HTR-8/SVneo (cell line): Measurements from ENCODE around the gene FRMD3.
A peak's percentile ranks its signal among the peaks of the same experiment; 100 is the strongest.

Experiments used
- DNase-seq: peaks from one replicate; pipeline ENCODE4 v3.0.0; 2011; ENCODE audit warnings: low spot score, mixed read lengths; ENCODE audit not compliant: insufficient read length
- FAIRE-seq: peaks from 2 replicates; lab custom pipeline; 2011; peaks lifted over from hg19 to GRCh38; lab: Jason Lieb, UNC

Gene FRMD3

GRCh38 chr9:83538172-83538889, at the start of gene FRMD3:
Gene FRMD3 (minus strand): TSS chr9:83538401. CDS start chr9:83538231, 170 bp downstream.
- DNase-seq (peak; percentile 52), FAIRE-seq (no peak)

GRCh38 chr9:83584995-83585394, 46.8 kb upstream of the FRMD3 start:
- DNase-seq (no peak), FAIRE-seq (no peak)

- no peak for FAIRE-seq
- peak; percentile 28 for DNase-seq
These were observed 45.2 kb upstream of the FRMD3 start for GRCh38 chr9:83583151-83584014.

GRCh38 chr9:83582029-83582428, 43.8 kb upstream of the FRMD3 start:
- DNase-seq (no peak), FAIRE-seq (no peak)

DNA sequence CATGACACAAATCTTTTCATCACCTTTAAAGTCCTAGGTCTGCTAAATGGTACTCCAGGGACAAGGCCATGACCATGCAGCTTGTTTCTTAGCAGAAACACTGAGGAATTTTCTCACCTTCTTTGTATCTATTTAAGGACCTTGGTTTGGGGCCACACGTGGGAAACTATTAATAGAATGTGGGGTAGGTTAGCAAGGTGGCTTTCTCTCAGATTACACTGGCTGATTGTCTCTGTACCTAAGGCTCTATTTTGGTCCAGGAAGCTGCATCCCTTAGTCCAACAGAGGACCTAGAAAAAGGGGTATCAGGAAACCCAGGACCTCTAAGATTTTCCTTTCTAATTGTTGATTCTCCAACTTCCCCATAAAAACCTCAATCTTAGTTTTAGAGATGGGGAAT, 36.3 kb upstream of the FRMD3 start:
- no peak for DNase-seq
- no peak for FAIRE-seq

- FAIRE-seq (no peak), DNase-seq (no peak)
These were observed 34.3 kb upstream of the FRMD3 start for GRCh38 chr9:83572524-83572923.

DNA sequence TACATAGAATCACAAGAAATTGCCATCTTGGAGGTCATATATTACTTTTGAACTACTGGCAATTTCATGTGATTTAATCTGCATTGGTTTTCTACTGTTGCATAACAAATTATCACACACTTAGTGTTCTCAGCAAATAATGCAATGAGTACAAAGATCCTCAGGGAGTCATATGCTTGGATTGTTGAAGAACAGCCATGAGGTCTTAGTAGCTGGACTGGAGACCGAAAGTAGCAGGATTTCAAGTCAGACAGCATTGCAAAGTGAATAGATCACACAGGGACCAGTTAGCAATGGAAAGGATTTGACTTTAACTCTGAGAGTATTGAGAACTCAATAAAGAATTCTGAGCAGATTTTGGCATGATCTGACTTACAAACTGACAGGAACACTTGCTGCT, 32.2 kb upstream of the FRMD3 start:
- FAIRE-seq (no peak), DNase-seq (no peak)

DNA sequence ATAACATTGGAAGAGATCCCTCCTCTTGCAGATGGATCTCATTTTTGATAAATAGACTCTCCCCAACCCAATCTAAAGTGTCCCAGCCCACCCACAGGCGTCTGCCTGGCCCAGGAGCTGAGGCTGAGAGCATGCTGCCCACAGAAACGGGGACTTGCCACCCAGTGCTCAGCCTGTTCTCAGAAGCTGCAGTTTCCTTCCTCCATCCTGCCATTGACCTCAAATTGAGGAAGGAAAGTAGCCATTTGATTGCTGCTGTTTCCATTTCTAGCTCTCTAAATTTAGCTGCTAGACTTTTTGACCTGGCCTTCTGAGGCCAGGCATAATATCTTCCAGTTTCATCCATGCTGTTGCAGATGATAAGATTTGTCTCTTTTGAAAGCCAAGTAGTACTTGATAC, 31.1 kb upstream of the FRMD3 start:
- no peak for DNase-seq
- FAIRE-seq = no peak

- FAIRE-seq = no peak
- DNase-seq = no peak
These were observed 25.2 kb upstream of the FRMD3 start for GRCh38 chr9:83563360-83563759.

DNA sequence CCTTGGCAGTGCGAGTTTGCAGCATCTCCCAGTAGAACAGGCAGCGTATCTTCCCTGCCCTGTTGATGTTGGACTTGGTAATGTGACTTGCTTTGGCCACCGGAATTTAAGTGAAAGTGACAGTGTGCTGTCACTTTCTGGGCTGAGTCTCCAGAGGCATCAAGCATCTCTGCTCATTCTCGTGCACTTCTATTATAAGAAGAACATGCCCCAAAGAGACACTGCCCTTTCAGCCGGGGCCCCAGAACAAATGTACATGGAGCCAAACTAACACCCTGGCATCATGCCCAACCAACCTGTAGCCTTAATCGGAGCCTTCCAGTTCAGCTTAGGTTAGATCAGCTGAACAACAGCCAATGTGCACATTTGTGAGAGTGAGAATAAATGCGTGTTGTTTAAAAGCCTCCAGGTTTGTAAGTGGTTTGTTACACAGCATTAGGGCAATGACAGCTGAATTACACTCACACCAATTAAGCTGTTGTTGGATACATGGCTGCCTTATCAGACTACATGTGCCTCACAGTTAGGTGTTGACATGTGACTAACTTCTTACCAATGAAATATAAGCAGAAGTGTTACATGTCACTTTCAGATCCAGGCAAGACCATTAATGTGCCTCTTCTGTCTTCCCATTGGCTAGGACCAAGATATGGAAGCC, 22.1 kb upstream of the FRMD3 start:
- FAIRE-seq (no peak), DNase-seq (no peak)

- FAIRE-seq (no peak), DNase-seq (no peak)
These were observed 19.6 kb upstream of the FRMD3 start for GRCh38 chr9:83557771-83558170.

GRCh38 chr9:83557317-83557716, 19.1 kb upstream of the FRMD3 start:
- DNase-seq (no peak), FAIRE-seq (no peak)

- no peak for FAIRE-seq
- DNase-seq = no peak
These were observed 16.1 kb upstream of the FRMD3 start for GRCh38 chr9:83554278-83554677.

GRCh38 chr9:83544002-83544698, 5.9 kb upstream of the FRMD3 start:
- no peak for DNase-seq
- FAIRE-seq = no peak

- no peak for DNase-seq
- no peak for FAIRE-seq
These were observed 663 bp upstream of the FRMD3 start for GRCh38 chr9:83538890-83539238.

- DNase-seq (no peak), FAIRE-seq (no peak)
These were observed 650 bp downstream of the FRMD3 start for GRCh38 chr9:83537331-83538171.

GRCh38 chr9:83536332-83536731, 1.9 kb downstream of the FRMD3 start:
- DNase-seq (no peak), FAIRE-seq (no peak)

GRCh38 chr9:83535736-83536135, 2.5 kb downstream of the FRMD3 start:
- FAIRE-seq = no peak

GRCh38 chr9:83533296-83533695, 4.9 kb downstream of the FRMD3 start:
- FAIRE-seq (no peak), DNase-seq (no peak)

More at GRCh38 chr9:83535736-83536135, 2.5 kb downstream of the FRMD3 start:
- no peak for DNase-seq

- DNase-seq (no peak), FAIRE-seq (no peak)
These were observed 11.3 kb downstream of the FRMD3 start for GRCh38 chr9:83526901-83527300.
